HG03103 (cell line): Measurements from ENCODE around the gene SLC12A5.
"Not testable (repeated sequence)": the region's sequence is repeated elsewhere in the genome, so short reads cannot be mapped to it uniquely, and the experiment has no call there.

ENCODE experiments used
- ATAC-seq: cut with Tn5 transposase; IDR thresholded peaks from one replicate; pipeline ENCODE4 v1.9.1; 2021; ENCODE audit warnings: low read depth; ENCODE audit not compliant: unreplicated experiment

Gene SLC12A5

GRCh38 chr20:46028772-46029371 is at the start of gene SLC12A5:
Gene SLC12A5 (plus strand): TSS chr20:46029215. CDS start chr20:46029345, 130 bp downstream.
- ATAC-seq: no peak

GRCh38 chr20:45981261-45981660 is 47.8 kb upstream of the SLC12A5 start:
- ATAC-seq: no peak

- no peak for ATAC-seq
Measured at GRCh38 chr20:45983279-45983743, 45.7 kb upstream of the SLC12A5 start.

- ATAC-seq: no peak
Measured at GRCh38 chr20:45985573-45985972, 43.4 kb upstream of the SLC12A5 start.

- no peak for ATAC-seq
Measured at GRCh38 chr20:45987108-45987780, 41.8 kb upstream of the SLC12A5 start.

GRCh38 chr20:45988830-45989229 is 40.2 kb upstream of the SLC12A5 start:
- not testable (repeated sequence) for ATAC-seq

- no peak for ATAC-seq
Measured at GRCh38 chr20:45991616-45992015, 37.4 kb upstream of the SLC12A5 start.

GRCh38 chr20:45993197-45993951 is 35.6 kb upstream of the SLC12A5 start:
- ATAC-seq: no peak

GRCh38 chr20:45994761-45995493 is 34.1 kb upstream of the SLC12A5 start:
- ATAC-seq: no peak

GRCh38 chr20:45995495-45996097 is 33.4 kb upstream of the SLC12A5 start:
- ATAC-seq: not testable (repeated sequence)

- ATAC-seq: no peak
Measured at GRCh38 chr20:45997187-45997586, 31.8 kb upstream of the SLC12A5 start.

GRCh38 chr20:45998337-45998736 is 30.7 kb upstream of the SLC12A5 start:
- no peak for ATAC-seq

- no peak for ATAC-seq
Measured at GRCh38 chr20:45998761-45999160, 30.3 kb upstream of the SLC12A5 start.

GRCh38 chr20:45999557-46000261 is 29.3 kb upstream of the SLC12A5 start:
- no peak for ATAC-seq

- no peak for ATAC-seq
Measured at GRCh38 chr20:46000262-46000996, 28.6 kb upstream of the SLC12A5 start.

GRCh38 chr20:46001498-46001897 is 27.5 kb upstream of the SLC12A5 start:
- ATAC-seq: no peak

- no peak for ATAC-seq
Measured at GRCh38 chr20:46002008-46002407, 27.0 kb upstream of the SLC12A5 start.

- ATAC-seq: no peak
Measured at GRCh38 chr20:46004187-46004586, 24.8 kb upstream of the SLC12A5 start.

- ATAC-seq: no peak
Measured at GRCh38 chr20:46004889-46005473, 24.0 kb upstream of the SLC12A5 start.
